CD8-positive, alpha-beta memory T cell (primary cell): Measurements from ENCODE around the gene YPEL4. TPM values are rescaled to one million over a fixed set of nuclear protein-coding genes. Genes with fewer than 3 reads are reported as not detected.

Experiments
- CTCF ChIA-PET: fragments of 350-600 bp; sonication (Branson Sonifier 250); formaldehyde crosslinking; loops from one replicate; lab custom pipeline; 2021; ENCODE audit warnings: antibody characterized with exemption; lab: Charles Lee
- POLR2A ChIA-PET: fragments of 350-600 bp; sonication (Branson Sonifier 250); formaldehyde crosslinking; loops from one replicate; lab custom pipeline; 2021; ENCODE audit warnings: antibody characterized with exemption; lab: Charles Lee
- DNase-seq, 5 donors: peaks; one replicate each; pipeline versions ENCODE4 v3.0.0 to v3.0.0-alpha.2; 2020 to 2022; ENCODE audit warnings: mixed read lengths in 1 of 5
- H3K27ac ChIP-seq: one replicate; pipeline ENCODE4 v1.7.0; 2013; ENCODE audit warnings: low read depth, mild to moderate bottlenecking, low read length, moderate library complexity
- H3K27me3 ChIP-seq: 2 replicates; pipeline ENCODE4 v1.7.0; 2013; ENCODE audit warnings: low read length, mild to moderate bottlenecking; ENCODE audit not compliant: insufficient read depth, poor library complexity, severe bottlenecking
- H3K36me3 ChIP-seq: 2 replicates; pipeline ENCODE4 v1.7.0; 2013; ENCODE audit warnings: mild to moderate bottlenecking, low read length, moderate library complexity; ENCODE audit not compliant: insufficient read depth
- H3K4me1 ChIP-seq: 2 replicates; pipeline ENCODE4 v1.7.0; 2013; ENCODE audit warnings: mild to moderate bottlenecking, low read length, moderate library complexity; ENCODE audit not compliant: insufficient read depth
- H3K4me3 ChIP-seq: 2 replicates; pipeline ENCODE4 v1.7.0; 2013; ENCODE audit warnings: mild to moderate bottlenecking, low read length
- H3K9me3 ChIP-seq: 2 replicates; pipeline ENCODE4 v1.7.0; 2013; ENCODE audit warnings: mild to moderate bottlenecking, low read length
- H3K27ac Mint-ChIP-seq, 8 donors: one replicate each; pipeline ENCODE4 v1.8.0; 2020 to 2021; ENCODE audit warnings: mixed read lengths in 8 of 8, mild to moderate bottlenecking in 6 of 8, inconsistent platforms in 3 of 8, moderate library complexity in 3 of 8
- H3K27me3 Mint-ChIP-seq, 2 donors: one replicate each; pipeline ENCODE4 v1.8.0; 2020 to 2021; ENCODE audit warnings: mixed read lengths in 2 of 2, mild to moderate bottlenecking in 1 of 2, moderate library complexity in 1 of 2
- H3K36me3 Mint-ChIP-seq, 3 donors: one replicate each; pipeline ENCODE4 v1.8.0; 2020 to 2021; ENCODE audit warnings: mixed read lengths in 3 of 3, inconsistent platforms in 1 of 3, mild to moderate bottlenecking in 1 of 3
- H3K4me1 Mint-ChIP-seq, 3 donors: one replicate each; pipeline ENCODE4 v1.8.0; 2020 to 2021; ENCODE audit warnings: mixed read lengths in 3 of 3, inconsistent platforms in 1 of 3, mild to moderate bottlenecking in 1 of 3
- H3K4me3 Mint-ChIP-seq, 7 donors: one replicate each; pipeline ENCODE4 v1.8.0; 2020 to 2021; ENCODE audit warnings: mixed read lengths in 7 of 7, mild to moderate bottlenecking in 6 of 7, moderate library complexity in 4 of 7, inconsistent platforms in 2 of 7
- H3K9me3 Mint-ChIP-seq, 5 donors: one replicate each; pipeline ENCODE4 v1.8.0; 2020 to 2022; ENCODE audit warnings: mixed read lengths in 5 of 5, mild to moderate bottlenecking in 3 of 5, moderate library complexity in 2 of 5, inconsistent platforms in 1 of 5
- polyA plus RNA-seq: library from polyadenylated mRNA; unstranded; fragments of 300-500 nt; fragmentation: Illumina TruSeq; gene quantifications from one replicate; pipeline ENCODE4 v1.2.3, GENCODE V29; 2021
- total RNA-seq, 2 experiments: library from RNA; stranded (reverse); gene quantifications; one replicate each; pipeline ENCODE4 v1.2.3, GENCODE V29; 2021

The YPEL4 gene
- total and polyA plus RNA-seq, 3 experiments from 2014 or later, result 0.37 to 1.7 (median 1.0) TPM

DNA sequence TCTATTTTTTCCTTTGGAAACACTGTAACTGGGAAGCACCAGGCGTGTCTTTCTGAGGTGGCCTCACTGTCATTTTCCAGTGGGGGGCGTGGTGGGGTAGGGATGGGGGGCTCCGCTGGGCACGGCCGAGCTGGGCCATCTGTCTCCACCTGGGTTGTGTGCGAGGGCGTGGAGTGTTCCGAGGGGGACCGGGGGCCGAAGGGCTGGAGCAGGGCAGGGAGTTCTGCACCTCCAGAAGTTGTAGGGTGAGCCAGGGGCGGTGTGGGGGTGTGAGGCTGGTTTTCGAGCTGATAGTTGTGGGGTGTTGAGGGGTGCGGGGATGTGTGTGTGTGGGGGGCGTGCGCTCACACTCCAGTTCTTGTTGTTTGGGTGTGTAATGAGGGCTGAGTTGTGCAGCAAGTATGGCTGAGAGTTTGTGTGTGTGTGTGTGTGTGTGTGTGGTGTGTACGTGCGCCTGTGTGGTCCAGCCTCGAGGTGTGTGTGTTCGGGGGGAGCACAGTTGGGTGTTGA is 10.8 kb downstream of the YPEL4 start:
- CTCF ChIA-PET, result interaction anchor here (0.9 to 7.6 kb wide), 7 partner anchors 69 to 929 kb away, joined by 3 to 144 read pairs (median 21); partner anchors contain the start of gene UBE2L6
- no peak for DNase-seq

DNA sequence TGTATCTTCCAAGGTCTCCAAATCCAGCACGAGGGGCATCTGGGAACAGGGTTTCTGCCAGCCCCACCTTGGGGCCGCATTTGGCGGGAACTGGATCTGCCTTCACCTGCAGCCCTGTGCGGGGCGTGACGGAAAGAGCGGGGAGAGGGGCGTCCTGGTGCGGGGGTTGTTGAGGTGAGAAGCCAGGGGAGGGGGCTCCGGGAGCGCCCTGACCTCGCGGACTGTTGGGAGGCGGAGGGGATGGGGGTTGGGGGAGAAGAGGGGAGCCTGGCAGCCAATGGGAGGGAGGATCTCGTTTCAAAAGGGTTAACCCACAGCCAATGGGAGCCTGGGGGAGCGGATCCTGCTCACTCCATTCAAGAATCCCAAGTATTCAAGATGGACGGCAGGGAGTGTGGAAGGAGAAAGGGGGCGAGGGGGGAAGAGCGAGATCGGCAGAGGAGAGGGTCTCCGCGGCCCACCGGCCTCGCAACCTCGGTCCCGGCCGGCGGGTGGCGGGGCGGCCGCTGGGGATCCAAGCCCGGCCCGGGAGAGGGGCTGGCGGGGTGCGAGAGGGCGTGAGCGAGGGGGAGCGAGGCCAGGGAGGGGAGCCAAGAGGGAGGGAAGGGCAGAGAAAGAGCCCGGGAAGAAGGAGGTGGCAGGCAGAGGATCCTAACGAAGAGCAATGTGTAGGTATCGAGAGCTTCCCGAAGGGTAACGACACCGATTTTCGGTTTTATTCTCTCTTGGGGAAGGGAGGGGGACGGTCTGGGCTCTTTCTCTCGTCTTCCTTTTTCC is 11.5 kb downstream of the YPEL4 start:
- H3K27me3 Mint-ChIP-seq, result peaks cover 30 to 49% of the 10 kb centered on the region in 2 donors
- Histone ChIP-seq H3K27ac (no peak overlapping the region), H3K4me1 (peaks cover 6% of the 10 kb centered on the region), H3K9me3 (no peaks in the 10 kb centered on the region), H3K27me3 (peaks cover 11% of the 10 kb centered on the region), H3K4me3 (peak overlapping the region; percentile 67), H3K36me3 (no peaks in the 10 kb centered on the region)
- POLR2A ChIA-PET, result interaction anchor here (0.6 kb wide), 1 partner anchor 104 kb away, joined by 7 read pairs; no protein-coding TSS in a partner anchor
- H3K4me3 Mint-ChIP-seq, result peak overlapping the region; percentile 82 to 93 (median 85)
- peak overlapping the region in 5 of 8 donors; percentile 54 to 68 (median 63) for H3K27ac Mint-ChIP-seq
- peaks cover 0 to 2% (median 0%) of the 10 kb centered on the region in 3 donors for H3K36me3 Mint-ChIP-seq
- CTCF ChIA-PET, result interaction anchor here (1.4 to 7.6 kb wide), 6 partner anchors 68 to 929 kb away, joined by 3 to 144 read pairs (median 20); partner anchors contain the start of gene UBE2L6
- no peaks in the 10 kb centered on the region for H3K9me3 Mint-ChIP-seq
- peaks cover 10 to 26% (median 12%) of the 10 kb centered on the region in 3 donors for H3K4me1 Mint-ChIP-seq
- DNase-seq, result no peak

More for the DNA sequence above, 10.8 kb downstream of the YPEL4 start:
- Mint-ChIP-seq H3K36me3 (peaks cover 0 to 3% (median 0%) of the 10 kb centered on the region in 3 donors), H3K4me3 (peak overlapping the region; percentile 82 to 93 (median 85)), H3K4me1 (peaks cover 10 to 26% (median 12%) of the 10 kb centered on the region in 3 donors), H3K9me3 (no peaks in the 10 kb centered on the region), H3K27me3 (peaks cover 30 to 46% of the 10 kb centered on the region in 2 donors), H3K27ac (peak overlapping the region in 6 of 8 donors; percentile 49 to 64 (median 56))
- H3K36me3 ChIP-seq, result no peaks in the 10 kb centered on the region
- H3K27ac ChIP-seq, result no peak overlapping the region
- POLR2A ChIA-PET, result interaction anchor here (0.5 to 0.6 kb wide), 2 partner anchors 55 to 103 kb away, joined by 3 to 7 read pairs; no protein-coding TSS in a partner anchor
- H3K4me3 ChIP-seq, result peak overlapping the region; percentile 67
- H3K4me1 ChIP-seq, result peaks cover 6% of the 10 kb centered on the region
- H3K9me3 ChIP-seq, result no peaks in the 10 kb centered on the region
- peaks cover 11% of the 10 kb centered on the region for H3K27me3 ChIP-seq

DNA sequence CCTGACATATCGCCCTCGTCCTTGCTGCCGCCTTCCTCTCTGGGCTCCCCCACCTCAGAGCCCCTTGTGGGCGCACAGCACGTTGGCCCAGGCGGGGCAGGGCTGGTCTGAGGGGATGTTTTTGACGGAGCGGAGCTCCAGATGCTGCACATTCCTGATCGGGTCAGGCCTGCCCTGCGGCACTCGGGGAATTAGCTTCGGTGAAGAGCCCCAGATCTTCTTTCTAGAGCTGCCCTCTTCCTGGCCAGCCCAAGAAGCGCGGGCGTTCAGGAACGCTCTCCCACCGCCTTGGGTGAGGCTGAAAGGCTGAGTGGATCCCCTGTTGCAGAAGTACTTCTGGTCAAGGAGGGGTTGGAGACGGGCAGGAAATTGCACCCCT is 12.1 kb downstream of the YPEL4 start:
- Mint-ChIP-seq H3K9me3 (no peaks in the 10 kb centered on the region), H3K4me3 (peak overlapping the region; percentile 82 to 93 (median 85)), H3K36me3 (peaks cover 0 to 2% (median 0%) of the 10 kb centered on the region in 3 donors), H3K27me3 (peaks cover 32 to 48% of the 10 kb centered on the region in 2 donors), H3K4me1 (peaks cover 10 to 26% (median 12%) of the 10 kb centered on the region in 3 donors), H3K27ac (no peak overlapping the region)
- ChIA-PET CTCF (interaction anchor here (2.5 kb wide), 1 partner anchor 70 kb away, joined by 8 read pairs; the partner anchor contains the start of gene UBE2L6), POLR2A (interaction anchor here (0.7 kb wide), 1 partner anchor 95 kb away, joined by 3 read pairs; no protein-coding TSS in a partner anchor)
- Histone ChIP-seq H3K4me1 (peaks cover 6% of the 10 kb centered on the region), H3K36me3 (no peaks in the 10 kb centered on the region), H3K9me3 (no peaks in the 10 kb centered on the region), H3K4me3 (peak overlapping the region; percentile 67), H3K27me3 (peaks cover 11% of the 10 kb centered on the region), H3K27ac (no peak overlapping the region)
- DNase-seq, result no peak

DNA sequence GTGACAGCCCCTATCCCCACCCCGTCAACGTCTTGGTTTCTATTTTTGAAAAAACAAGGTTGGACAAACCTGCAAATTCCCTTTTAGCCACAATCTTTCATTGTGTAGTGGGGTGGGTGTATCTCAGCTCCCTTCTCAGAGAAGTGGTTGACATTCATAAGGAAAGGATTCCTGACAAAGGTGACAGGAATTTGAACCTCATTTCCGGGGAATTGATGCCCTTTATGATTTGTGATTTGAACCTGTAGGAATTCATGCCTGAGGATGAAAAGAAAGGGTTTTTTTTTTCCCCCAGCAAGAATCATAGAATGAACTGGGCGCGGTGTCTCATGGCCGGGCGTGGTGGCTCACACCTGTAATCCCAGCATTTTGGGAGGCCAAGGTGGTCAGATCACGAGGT is 14.5 kb downstream of the YPEL4 start:
- CTCF ChIA-PET, result interaction anchor here (2.0 to 2.5 kb wide), 2 partner anchors 9 to 67 kb away, joined by 8 read pairs; partner anchors contain the start of gene UBE2L6
- Histone ChIP-seq H3K4me1 (peaks cover 6% of the 10 kb centered on the region), H3K27ac (no peak overlapping the region), H3K36me3 (no peaks in the 10 kb centered on the region), H3K27me3 (peaks cover 11% of the 10 kb centered on the region), H3K9me3 (no peaks in the 10 kb centered on the region), H3K4me3 (no peak overlapping the region)
- Mint-ChIP-seq H3K9me3 (no peaks in the 10 kb centered on the region), H3K27ac (no peak overlapping the region), H3K4me3 (no peak overlapping the region), H3K27me3 (peaks cover 32 to 61% of the 10 kb centered on the region in 2 donors), H3K36me3 (peaks cover 0 to 2% (median 0%) of the 10 kb centered on the region in 3 donors), H3K4me1 (peaks cover 10 to 26% (median 10%) of the 10 kb centered on the region in 3 donors)
- POLR2A ChIA-PET, result no interaction called here
- DNase-seq, result no peak

DNA sequence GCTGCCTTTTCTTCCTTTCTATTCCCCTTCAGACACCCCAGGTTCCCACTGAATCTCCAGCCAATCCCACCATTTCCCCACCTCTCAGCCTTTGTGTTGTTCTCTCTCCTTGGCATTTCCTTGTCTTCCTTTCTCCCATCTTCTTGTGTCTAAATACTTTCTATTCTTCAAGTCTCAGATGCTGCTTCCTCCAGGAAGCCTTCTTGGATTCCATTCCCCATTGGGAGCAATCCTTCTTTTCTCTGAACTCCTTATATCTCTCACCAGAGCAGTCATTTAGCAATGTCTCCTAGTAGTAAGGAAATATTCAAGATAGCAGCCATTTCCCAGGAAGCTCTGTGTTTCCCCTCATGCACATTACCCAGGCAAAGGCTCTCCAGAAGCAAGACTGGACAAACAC is 15.4 kb downstream of the YPEL4 start:
- no peak overlapping the region for H3K27ac ChIP-seq
- H3K4me1 Mint-ChIP-seq, result peaks cover 10 to 21% (median 10%) of the 10 kb centered on the region in 3 donors
- no peak overlapping the region for H3K27ac Mint-ChIP-seq
- H3K4me1 ChIP-seq, result peaks cover under 1% of the 10 kb centered on the region
- peaks cover 0 to 2% (median 0%) of the 10 kb centered on the region in 3 donors for H3K36me3 Mint-ChIP-seq
- no peak overlapping the region for H3K4me3 ChIP-seq
- no peaks in the 10 kb centered on the region for H3K9me3 ChIP-seq
- peaks cover 32 to 68% of the 10 kb centered on the region in 2 donors for H3K27me3 Mint-ChIP-seq
- DNase-seq, result no peak
- ChIA-PET CTCF (no interaction called here), POLR2A (no interaction called here)
- no peaks in the 10 kb centered on the region for H3K36me3 ChIP-seq
- no peaks in the 10 kb centered on the region for H3K9me3 Mint-ChIP-seq
- H3K4me3 Mint-ChIP-seq, result no peak overlapping the region
- H3K27me3 ChIP-seq, result peaks cover 11% of the 10 kb centered on the region

DNA sequence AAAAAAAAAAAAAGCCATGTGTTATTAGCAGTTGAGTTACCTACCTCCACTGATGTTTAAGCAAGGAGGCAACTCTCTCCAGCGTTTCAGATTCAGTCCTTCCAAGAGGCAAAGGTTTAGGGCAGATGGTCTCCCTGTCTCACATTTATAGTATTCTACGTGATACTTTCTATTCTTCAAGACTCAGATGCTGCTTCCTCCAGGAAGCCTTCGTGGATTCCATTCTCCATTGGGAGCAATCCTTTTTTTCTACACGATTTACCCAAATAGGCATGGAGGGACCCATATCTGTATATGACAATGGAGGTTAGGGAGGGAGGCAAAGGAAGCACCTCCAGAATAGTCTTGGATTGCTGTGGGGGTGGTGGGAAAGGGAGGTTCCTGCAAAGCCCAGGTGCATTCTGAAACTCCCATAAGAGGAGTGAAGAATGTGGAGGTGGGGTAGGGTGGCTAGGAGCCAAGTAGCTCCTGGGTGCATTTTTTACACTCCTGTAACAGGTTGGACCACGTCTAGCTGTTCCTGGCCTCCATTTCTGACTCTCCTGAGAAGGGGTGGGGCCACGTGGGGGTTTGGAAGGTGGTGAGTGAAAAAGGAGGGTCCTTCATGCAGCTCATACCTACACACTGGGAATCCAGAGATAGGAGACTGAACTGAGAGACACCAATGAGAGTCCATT is 16.2 kb downstream of the YPEL4 start:
- no peak overlapping the region for H3K27ac ChIP-seq
- no peaks in the 10 kb centered on the region for H3K9me3 ChIP-seq
- CTCF ChIA-PET, result no interaction called here
- no peak overlapping the region for H3K4me3 ChIP-seq
- H3K27me3 ChIP-seq, result peaks cover 11% of the 10 kb centered on the region
- POLR2A ChIA-PET, result no interaction called here
- Mint-ChIP-seq H3K27me3 (peaks cover 30 to 64% of the 10 kb centered on the region in 2 donors), H3K4me3 (no peak overlapping the region), H3K27ac (no peak overlapping the region), H3K9me3 (no peaks in the 10 kb centered on the region), H3K36me3 (no peaks in the 10 kb centered on the region), H3K4me1 (peaks cover 3 to 14% (median 5%) of the 10 kb centered on the region in 3 donors)
- DNase-seq, result no peak
- H3K4me1 ChIP-seq, result no peaks in the 10 kb centered on the region
- no peaks in the 10 kb centered on the region for H3K36me3 ChIP-seq

DNA sequence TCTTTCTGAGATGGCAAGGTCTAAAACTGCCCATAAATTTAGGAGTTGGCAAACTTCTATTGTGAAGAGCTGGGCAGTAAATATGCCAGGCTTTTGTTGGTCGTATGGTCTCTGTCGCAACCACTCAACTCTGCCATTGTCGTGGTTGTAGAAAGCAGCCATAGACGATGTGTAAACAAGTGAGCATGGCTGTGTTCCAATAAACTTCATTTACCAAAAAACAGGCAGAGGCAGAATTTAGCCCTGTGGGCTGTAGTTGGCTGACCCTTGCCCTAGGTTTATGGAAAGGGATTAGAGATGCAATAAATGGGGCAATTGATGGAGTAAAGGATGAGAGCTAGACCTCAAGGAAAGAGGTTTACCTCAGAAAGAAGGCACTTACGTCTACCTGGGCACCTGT is 17.6 kb downstream of the YPEL4 start:
- CTCF ChIA-PET, result interaction anchor here (1.2 to 1.8 kb wide), 2 partner anchors 8 to 12 kb away, joined by 3 to 5 read pairs; no protein-coding TSS in a partner anchor
- POLR2A ChIA-PET, result no interaction called here
- H3K4me1 ChIP-seq, result no peaks in the 10 kb centered on the region

More for the DNA sequence above, 17.6 kb downstream of the YPEL4 start:
- Mint-ChIP-seq H3K4me1 (no peaks in the 10 kb centered on the region), H3K9me3 (no peaks in the 10 kb centered on the region), H3K4me3 (no peak overlapping the region), H3K36me3 (no peaks in the 10 kb centered on the region), H3K27ac (no peak overlapping the region), H3K27me3 (peaks cover 23 to 57% of the 10 kb centered on the region in 2 donors)
- no peaks in the 10 kb centered on the region for H3K36me3 ChIP-seq
- no peaks in the 10 kb centered on the region for H3K9me3 ChIP-seq
- peaks cover 7% of the 10 kb centered on the region for H3K27me3 ChIP-seq
- no peak for DNase-seq
- no peak overlapping the region for H3K4me3 ChIP-seq
- H3K27ac ChIP-seq, result no peak overlapping the region
